ENCODE data around the gene SLC12A6.

GRCh38 chr15:34331809-34332208, 5.8 kb downstream of the SLC12A6 start:
- TF ChIP-seq CTCF (IDR thresholded peaks at IDR 0.05) (no peak), POLR2A (IDR thresholded peaks at IDR 0.05) (no peak)
